Lung (tissue), 12 donors: ENCODE measurements around the gene LONRF2. TPM values are rescaled to one million over a fixed set of nuclear protein-coding genes. Genes with fewer than 3 reads are reported as not detected.
A peak's percentile ranks its signal among the peaks of the same experiment; 100 is the strongest.

Experiments
- ATAC-seq: fragments of 200-7000 bp; cut with Tn5 transposase; one replicate; pipeline ENCODE4 v1.9.1; 2020; ENCODE audit warnings: moderate number of reproducible peaks; ENCODE audit not compliant: insufficient read depth, low FRiP score
- DNase-seq, 3 donors: peaks; one replicate each; pipeline ENCODE4 v3.0.0-alpha.2; 2013 to 2017
- H3K27ac ChIP-seq, 2 donors: one replicate each; pipeline ENCODE4 v1.5.1; 2013; ENCODE audit warnings: mild to moderate bottlenecking in 2 of 2, moderate library complexity in 2 of 2, control low read depth in 1 of 2, inconsistent platforms in 1 of 2, low read depth in 1 of 2, low read length in 1 of 2
- H3K27me3 ChIP-seq, 3 donors: one replicate each; pipeline ENCODE4 v1.5.1; 2013; ENCODE audit warnings: low read length in 2 of 3; ENCODE audit not compliant: control insufficient read depth in 3 of 3, insufficient read depth in 3 of 3
- H3K36me3 ChIP-seq, 4 donors: one replicate each; pipeline ENCODE4 v1.5.1; 2013; ENCODE audit warnings: low read length in 4 of 4, mild to moderate bottlenecking in 1 of 4, moderate library complexity in 1 of 4; ENCODE audit not compliant: control insufficient read depth in 4 of 4, insufficient read depth in 4 of 4
- H3K4me1 ChIP-seq, 5 donors: one replicate each; pipeline ENCODE4 v1.5.1; 2013; ENCODE audit warnings: low read length in 5 of 5, mild to moderate bottlenecking in 2 of 5, moderate library complexity in 1 of 5; ENCODE audit not compliant: control insufficient read depth in 5 of 5, insufficient read depth in 5 of 5
- H3K4me3 ChIP-seq: one replicate; pipeline ENCODE4 v1.5.1; 2013; ENCODE audit warnings: mild to moderate bottlenecking, control low read depth, moderate library complexity
- H3K9ac ChIP-seq, 2 donors: one replicate each; pipeline ENCODE4 v1.5.1; 2013; ENCODE audit warnings: low read length in 2 of 2, control low read depth in 1 of 2; ENCODE audit not compliant: insufficient read depth in 1 of 2
- H3K9me3 ChIP-seq, 4 donors: one replicate each; pipeline ENCODE4 v1.5.1; 2013; ENCODE audit warnings: low read length in 3 of 4, mild to moderate bottlenecking in 1 of 4, moderate library complexity in 1 of 4; ENCODE audit not compliant: control insufficient read depth in 4 of 4, insufficient read depth in 3 of 4
- WGBS, 2 donors: extraction: QIAGEN DNeasy Blood & Tissue Kit; methylation state at CpG; one replicate each; pipeline ENCODE4 v1.1.7; 2013; 5-methylcytosine and 5-hydroxymethylcytosine counted together
- polyA plus RNA-seq, 2 donors: library from polyadenylated mRNA; stranded (reverse); fragments of 200-250 nt; gene quantifications; one replicate each; pipeline ENCODE4 v1.2.1, GENCODE V29; 2013
- total RNA-seq, 2 donors: library from RNA; depleted of rRNA in 1 of 2; stranded (reverse); fragments of >200 nt in 1 of 2; gene quantifications; one replicate each; pipeline ENCODE4 v1.2.1, GENCODE V29; 2014 to 2021
- TF ChIP-seq, protein P1 (sequence below): IDR thresholded peaks from 2 replicates; pipeline ENCODE4 v1.5.1; 2012; ENCODE audit warnings: mild to moderate bottlenecking; ENCODE audit errors: control extremely low read depth, extremely low read depth
- donor health status: control.
- donor health status: control.
- donor health status: Bipolar disorder and iron deficiency.
- donor health status: healthy.
- donor health status: DM: yes; HTN: yes; CAD: no.

Gene LONRF2
- total and polyA plus RNA-seq, 4 donors: 0.38 to 5.2 (median 2.6) TPM

GRCh38 chr2:100291152-100291970 is 30.9 kb downstream of the LONRF2 start:
- Histone ChIP-seq H3K9ac (no peak overlapping the region), H3K4me3 (no peak overlapping the region), H3K9me3 (no peaks in the 10 kb centered on the region), H3K36me3 (peaks cover 0 to 2% (median 0%) of the 10 kb centered on the region in 4 donors), H3K4me1 (peaks cover 0 to 2% (median 0%) of the 10 kb centered on the region in 5 donors), H3K27ac (peak overlapping the region in 1 of 2 donors; percentile 88), H3K27me3 (no peaks in the 10 kb centered on the region)
- DNase-seq (peak; percentile 29 to 70 (median 65)), ATAC-seq (peak; percentile 70)
- 59 to 70% methylated on average over 13 of the region's 13 CpGs for WGBS, 2 donors
- TF ChIP-seq, protein P1, sequence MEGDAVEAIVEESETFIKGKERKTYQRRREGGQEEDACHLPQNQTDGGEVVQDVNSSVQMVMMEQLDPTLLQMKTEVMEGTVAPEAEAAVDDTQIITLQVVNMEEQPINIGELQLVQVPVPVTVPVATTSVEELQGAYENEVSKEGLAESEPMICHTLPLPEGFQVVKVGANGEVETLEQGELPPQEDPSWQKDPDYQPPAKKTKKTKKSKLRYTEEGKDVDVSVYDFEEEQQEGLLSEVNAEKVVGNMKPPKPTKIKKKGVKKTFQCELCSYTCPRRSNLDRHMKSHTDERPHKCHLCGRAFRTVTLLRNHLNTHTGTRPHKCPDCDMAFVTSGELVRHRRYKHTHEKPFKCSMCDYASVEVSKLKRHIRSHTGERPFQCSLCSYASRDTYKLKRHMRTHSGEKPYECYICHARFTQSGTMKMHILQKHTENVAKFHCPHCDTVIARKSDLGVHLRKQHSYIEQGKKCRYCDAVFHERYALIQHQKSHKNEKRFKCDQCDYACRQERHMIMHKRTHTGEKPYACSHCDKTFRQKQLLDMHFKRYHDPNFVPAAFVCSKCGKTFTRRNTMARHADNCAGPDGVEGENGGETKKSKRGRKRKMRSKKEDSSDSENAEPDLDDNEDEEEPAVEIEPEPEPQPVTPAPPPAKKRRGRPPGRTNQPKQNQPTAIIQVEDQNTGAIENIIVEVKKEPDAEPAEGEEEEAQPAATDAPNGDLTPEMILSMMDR: no peak

DNA sequence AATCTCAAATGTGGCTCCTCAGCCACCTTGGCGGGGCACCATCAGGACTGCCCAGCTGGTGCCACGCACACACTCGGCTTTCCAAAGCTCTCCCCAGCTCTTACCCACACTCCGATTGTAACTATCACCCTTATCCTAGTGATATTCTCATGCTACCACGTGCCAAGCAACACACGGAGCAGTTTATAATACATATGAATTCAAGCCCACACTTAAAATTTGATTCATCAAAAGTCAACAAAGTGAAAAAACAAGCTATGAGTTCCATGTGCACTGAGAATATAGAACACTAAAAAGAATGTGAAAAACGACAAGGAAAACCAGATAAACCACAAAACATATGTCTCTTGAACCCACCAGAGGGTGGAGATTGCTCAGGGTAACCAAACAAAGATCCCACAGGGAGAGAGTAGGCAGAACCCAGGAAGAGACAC is 31.6 kb downstream of the LONRF2 start:
- Histone ChIP-seq H3K27me3 (no peaks in the 10 kb centered on the region), H3K4me1 (peaks cover 0 to 2% (median 0%) of the 10 kb centered on the region in 5 donors), H3K4me3 (no peak overlapping the region), H3K36me3 (peaks cover 0 to 4% (median 0%) of the 10 kb centered on the region in 4 donors), H3K27ac (peak overlapping the region in 1 of 2 donors; percentile 71), H3K9me3 (no peaks in the 10 kb centered on the region), H3K9ac (no peak overlapping the region)
- TF ChIP-seq, protein P1: no peak
- WGBS, 2 donors: 70 to 78% methylated on average over 7 of the region's 7 CpGs
- no peak for DNase-seq
- ATAC-seq: no peak

DNA sequence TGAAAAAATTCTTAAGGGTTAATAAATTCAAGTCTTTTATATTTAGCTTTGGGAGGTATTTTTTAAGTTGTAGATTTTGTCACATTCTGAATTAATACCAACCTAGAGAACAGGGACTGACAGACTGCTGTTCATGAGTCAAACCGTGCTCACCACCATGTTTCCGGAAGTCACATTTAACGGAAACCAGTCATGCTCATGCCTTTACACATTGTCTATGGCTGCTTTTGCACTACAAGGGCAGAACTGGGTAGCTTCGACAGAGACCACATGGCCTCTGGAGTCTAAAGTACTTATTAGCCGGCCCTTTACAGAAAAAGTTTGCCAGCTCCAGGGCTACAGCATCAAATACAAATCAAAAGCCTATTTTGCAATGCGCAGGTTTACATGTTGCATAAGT is 33.3 kb downstream of the LONRF2 start:
- WGBS, 2 donors: 92 to 93% methylated on average over 6 of the region's 6 CpGs
- ATAC-seq (no peak), DNase-seq (no peak)
- H3K9ac ChIP-seq: no peak overlapping the region
- no peak overlapping the region for H3K4me3 ChIP-seq
- H3K4me1 ChIP-seq: peaks cover 0 to 2% (median 0%) of the 10 kb centered on the region in 5 donors
- no peak overlapping the region for H3K27ac ChIP-seq
- H3K36me3 ChIP-seq: peaks cover 0 to 4% (median under 1%) of the 10 kb centered on the region in 4 donors
- H3K27me3 ChIP-seq: no peaks in the 10 kb centered on the region
- H3K9me3 ChIP-seq: no peaks in the 10 kb centered on the region
- TF ChIP-seq, protein P1: no peak
